Breast epithelium (tissue), 4 donors: ENCODE measurements around the gene SLC37A2. TPM values are rescaled to one million over a fixed set of nuclear protein-coding genes. Genes with fewer than 3 reads are reported as not detected.
A peak's percentile ranks its signal among the peaks of the same experiment; 100 is the strongest.

ENCODE experiments used
- DNase-seq, 2 donors: peaks; one replicate each; pipeline ENCODE4 v3.0.0-alpha.2; 2019; ENCODE audit warnings: low spot score in 2 of 2
- H3K27ac ChIP-seq, 2 donors: fragments of 200-600 bp; sonication (generic) in 1 of 2; one replicate each; pipeline ENCODE4 v1.5.1; 2016 to 2019; ENCODE audit warnings: mild to moderate bottlenecking in 1 of 2
- H3K27me3 ChIP-seq, 2 donors: fragments of 200-600 bp; sonication (generic) in 1 of 2; one replicate each; pipeline versions ENCODE4 v1.5.1 to v1.6.0; 2017 to 2019; ENCODE audit warnings: control low read depth in 1 of 2, mild to moderate bottlenecking in 1 of 2
- H3K36me3 ChIP-seq: fragments of 200-600 bp; one replicate; pipeline ENCODE4 v1.5.1; 2019
- H3K4me1 ChIP-seq, 2 donors: fragments of 200-600 bp; sonication (generic); one replicate each; pipeline ENCODE4 v1.5.1; 2016 to 2019; ENCODE audit warnings: control low read depth in 1 of 2
- H3K4me3 ChIP-seq, 3 donors: fragments of 200-600 bp; sonication (generic); 1 replicate in 2 of 3; 2 replicates in 1 of 3; pipeline ENCODE4 v1.5.1; 2016 to 2019; ENCODE audit warnings: mild to moderate bottlenecking in 3 of 3, moderate library complexity in 2 of 3
- H3K9me3 ChIP-seq, 2 donors: fragments of 200-600 bp; sonication (generic) in 1 of 2; one replicate each; pipeline ENCODE4 v1.5.1; 2016 to 2019; ENCODE audit warnings: control low read depth in 1 of 2
- CTCF ChIP-seq, 3 donors: fragments of 450-650 bp; IDR thresholded peaks; one replicate each; pipeline ENCODE4 v1.5.1; 2016 to 2017; ENCODE audit warnings: antibody characterized with exemption in 3 of 3, mild to moderate bottlenecking in 3 of 3, moderate library complexity in 3 of 3
- POLR2A ChIP-seq: fragments of 450-650 bp; IDR thresholded peaks from one replicate; pipeline ENCODE4 v1.6.1; 2016; ENCODE audit warnings: antibody characterized with exemption, mild to moderate bottlenecking, moderate library complexity
- POLR2AphosphoS5 ChIP-seq, 3 donors: sonication (generic); formaldehyde crosslinking; IDR thresholded peaks; one replicate each; pipeline ENCODE4 v1.6.1; 2017; ENCODE audit warnings: antibody characterized with exemption in 3 of 3
- intact Hi-C: fragments of 100-400 bp; cut with DNase I; formaldehyde crosslinking; loops from one replicate; pipeline ENCODE4 v1.15.1; 2023; ENCODE audit warnings: low total_unique reads
- total RNA-seq, 3 donors: library from RNA; depleted of rRNA; stranded (reverse); fragments of >200 nt; gene quantifications; one replicate each; pipeline ENCODE4 v1.1.0, GENCODE V29; 2016

Gene SLC37A2
- total RNA-seq, 3 donors from 2014 or later = 3.9 to 38.9 (median 13.6) TPM

- no peak overlapping the region for H3K4me3 ChIP-seq
- TF ChIP-seq POLR2AphosphoS5 (IDR thresholded peaks at IDR 0.05) (no peak), CTCF (IDR thresholded peaks at IDR 0.05) (no peak), POLR2A (no peak)
- intact Hi-C loops = no loop called here
- no peak for DNase-seq
- H3K36me3 ChIP-seq = no peaks in the 10 kb centered on the region
- H3K4me1 ChIP-seq = no peaks in the 10 kb centered on the region
- no peak overlapping the region for H3K27ac ChIP-seq
- no peaks in the 10 kb centered on the region for H3K9me3 ChIP-seq
- no peaks in the 10 kb centered on the region for H3K27me3 ChIP-seq
These were observed 6.0 kb upstream of the SLC37A2 start for GRCh38 chr11:125056931-125057692.

- Histone ChIP-seq H3K4me1 (no peaks in the 10 kb centered on the region), H3K9me3 (no peaks in the 10 kb centered on the region), H3K4me3 (no peak overlapping the region), H3K36me3 (no peaks in the 10 kb centered on the region), H3K27me3 (no peaks in the 10 kb centered on the region), H3K27ac (no peak overlapping the region)
- intact Hi-C loops = no loop called here
- no peak for TF ChIP-seq CTCF (IDR thresholded peaks at IDR 0.05)
- TF ChIP-seq POLR2A = no peak
- no peak for TF ChIP-seq POLR2AphosphoS5 (IDR thresholded peaks at IDR 0.05)
- DNase-seq = no peak
These were observed 5.5 kb upstream of the SLC37A2 start for GRCh38 chr11:125057693-125058016.

- peaks cover 0 to 11% of the 10 kb centered on the region in 2 donors for H3K27me3 ChIP-seq
- TF ChIP-seq POLR2AphosphoS5 (IDR thresholded peaks at IDR 0.05) = no peak
- no peak for TF ChIP-seq POLR2A
- no peak for TF ChIP-seq CTCF (IDR thresholded peaks at IDR 0.05)
- no peaks in the 10 kb centered on the region for H3K4me1 ChIP-seq
- no peak for DNase-seq
- H3K27ac ChIP-seq = no peak overlapping the region
- no peaks in the 10 kb centered on the region for H3K36me3 ChIP-seq
- intact Hi-C loops = no loop called here
- no peak overlapping the region for H3K4me3 ChIP-seq
- H3K9me3 ChIP-seq = no peaks in the 10 kb centered on the region
These were observed 1.8 kb upstream of the SLC37A2 start for GRCh38 chr11:125061281-125061680.

GRCh38 chr11:125062218-125062930, 731 bp upstream of the SLC37A2 start:
- peak overlapping the region; percentile 60 to 77 (median 69) for H3K4me3 ChIP-seq
- no peak for DNase-seq
- H3K27me3 ChIP-seq = peaks cover 0 to 11% of the 10 kb centered on the region in 2 donors
- H3K4me1 ChIP-seq = no peaks in the 10 kb centered on the region
- TF ChIP-seq POLR2AphosphoS5 (IDR thresholded peaks at IDR 0.05) (no peak), POLR2A (no peak), CTCF (IDR thresholded peaks at IDR 0.05) (no peak)
- H3K27ac ChIP-seq = peak overlapping the region; percentile 57 to 63
- H3K36me3 ChIP-seq = no peaks in the 10 kb centered on the region
- H3K9me3 ChIP-seq = no peaks in the 10 kb centered on the region
- intact Hi-C loops = no loop called here

GRCh38 chr11:125063429-125064043, 431 bp downstream of the SLC37A2 start:
- H3K36me3 ChIP-seq = no peaks in the 10 kb centered on the region
- peak overlapping the region; percentile 60 to 77 (median 69) for H3K4me3 ChIP-seq
- H3K9me3 ChIP-seq = no peaks in the 10 kb centered on the region
- H3K4me1 ChIP-seq = no peaks in the 10 kb centered on the region
- intact Hi-C loops = no loop called here
- TF ChIP-seq POLR2A (no peak), CTCF (IDR thresholded peaks at IDR 0.05) (no peak), POLR2AphosphoS5 (IDR thresholded peaks at IDR 0.05) (no peak)
- peaks cover 0 to 11% of the 10 kb centered on the region in 2 donors for H3K27me3 ChIP-seq
- H3K27ac ChIP-seq = peak overlapping the region; percentile 57 to 63
- no peak for DNase-seq
